ENCODE measurements around the gene CD5L.

CD5L gene

GRCh38 chr1:157841708-157842107 is at the start of gene CD5L:
CD5L (minus strand) TSS chr1:157841808; CDS start chr1:157841701, 107 bp downstream.
- no peak for DNase-seq

- no peak for DNase-seq
Measured at GRCh38 chr1:157882580-157882979, 41.0 kb upstream of the CD5L start.

- DNase-seq, result no peak
Measured at GRCh38 chr1:157880621-157881020, 39.0 kb upstream of the CD5L start.

GRCh38 chr1:157878059-157878458 is 36.5 kb upstream of the CD5L start:
- peak; percentile 37 for DNase-seq

GRCh38 chr1:157870490-157870889 is 28.9 kb upstream of the CD5L start:
- DNase-seq, result no peak

GRCh38 chr1:157868654-157869053 is 27.0 kb upstream of the CD5L start:
- no peak for DNase-seq

- no peak for DNase-seq
Measured at GRCh38 chr1:157862114-157863070, 20.8 kb upstream of the CD5L start.

- no peak for DNase-seq
Measured at GRCh38 chr1:157856538-157856937, 14.9 kb upstream of the CD5L start.

GRCh38 chr1:157852476-157852875 is 10.9 kb upstream of the CD5L start:
- DNase-seq, result no peak

GRCh38 chr1:157849229-157849875 is 7.7 kb upstream of the CD5L start:
- DNase-seq, result no peak

GRCh38 chr1:157844089-157844830 is 2.7 kb upstream of the CD5L start:
- DNase-seq, result no peak

- no peak for DNase-seq
Measured at GRCh38 chr1:157842939-157843338, 1.3 kb upstream of the CD5L start.

- DNase-seq, result no peak
Measured at GRCh38 chr1:157838966-157839365, 2.6 kb downstream of the CD5L start.

- no peak for DNase-seq
Measured at GRCh38 chr1:157834430-157834829, 7.2 kb downstream of the CD5L start.

- DNase-seq, result no peak
Measured at GRCh38 chr1:157833145-157833544, 8.5 kb downstream of the CD5L start.

GRCh38 chr1:157831968-157832626 is 9.5 kb downstream of the CD5L start:
- no peak for DNase-seq

GRCh38 chr1:157830887-157831286 is 10.7 kb downstream of the CD5L start:
- DNase-seq, result no peak

- no peak for DNase-seq
Measured at GRCh38 chr1:157829711-157830110, 11.9 kb downstream of the CD5L start.

- no peak for DNase-seq
Measured at GRCh38 chr1:157829210-157829609, 12.4 kb downstream of the CD5L start.

GRCh38 chr1:157820299-157820698 is 21.3 kb downstream of the CD5L start:
- DNase-seq, result no peak

GRCh38 chr1:157819896-157820295 is 21.7 kb downstream of the CD5L start, which contains the start of gene FCRL1:
FCRL1 (minus strand) TSS chr1:157820120; CDS start chr1:157820037, 83 bp downstream.
- no peak for DNase-seq

- DNase-seq, result no peak
Measured at GRCh38 chr1:157819215-157819614, 22.4 kb downstream of the CD5L start.

GRCh38 chr1:157813269-157813668 is 28.3 kb downstream of the CD5L start:
- DNase-seq, result no peak

Data from DMS153 (cell line).